H1 (cell line): ENCODE results near the gene HACD4. TPM values are rescaled to one million over a fixed set of nuclear protein-coding genes. Genes with fewer than 3 reads are reported as not detected.

ENCODE experiments used
- CTCF ChIA-PET: fragments of 300-600 bp; sonication (Branson Sonifier 250); formaldehyde crosslinking; loops from one replicate; lab custom pipeline; 2021; ENCODE audit not compliant: partially characterized antibody; lab: Charles Lee
- POLR2A ChIA-PET: fragments of 300-600 bp; sonication (Branson Sonifier 250); formaldehyde crosslinking; loops from one replicate; lab custom pipeline; 2021; ENCODE audit warnings: inconsistent platforms; ENCODE audit not compliant: partially characterized antibody; lab: Charles Lee
- DNase-seq, 2 experiments: peaks; one replicate each; pipeline versions ENCODE4 v3.0.0 to v3.0.0-alpha.2; 2010 to 2022; ENCODE audit warnings: low spot score in 2 of 2, low read depth in 1 of 2, mixed read lengths in 1 of 2
- FAIRE-seq: peaks from 2 replicates; lab custom pipeline; 2011; peaks lifted over from hg19 to GRCh38; lab: Jason Lieb, UNC
- H2AFZ ChIP-seq: 2 replicates; pipeline ENCODE4 v1.8.1; 2012; ENCODE audit warnings: low read length, inconsistent platforms
- H2AK5ac ChIP-seq: 2 replicates; pipeline ENCODE4 v1.6.1; 2013; ENCODE audit warnings: low read depth, low read length
- H2BK120ac ChIP-seq: replicated peaks from 2 replicates; pipeline ENCODE3; 2013; ENCODE audit warnings: low read depth, low read length, inconsistent platforms
- H2BK12ac ChIP-seq: 2 replicates; pipeline ENCODE4 v1.6.1; 2013; ENCODE audit warnings: low read depth, low read length
- H2BK15ac ChIP-seq: 2 replicates; pipeline ENCODE4 v1.6.1; 2013; ENCODE audit warnings: low read length
- H2BK20ac ChIP-seq: 2 replicates; pipeline ENCODE4 v1.6.1; 2013; ENCODE audit warnings: low read length
- H2BK5ac ChIP-seq: 2 replicates; pipeline ENCODE4 v1.6.1; 2013; ENCODE audit warnings: low read depth, low read length
- H3K14ac ChIP-seq: 2 replicates; pipeline ENCODE4 v1.6.1; 2013; ENCODE audit warnings: inconsistent platforms; ENCODE audit not compliant: insufficient read length
- H3K18ac ChIP-seq: 2 replicates; pipeline ENCODE4 v1.6.1; 2013; ENCODE audit warnings: low read length; ENCODE audit errors: extremely low read depth
- H3K23ac ChIP-seq: 2 replicates; pipeline ENCODE4 v1.6.1; 2013; ENCODE audit warnings: inconsistent platforms; ENCODE audit not compliant: insufficient read length
- H3K23me2 ChIP-seq: 2 replicates; pipeline ENCODE4 v1.6.1; 2013; ENCODE audit warnings: low read depth, low read length
- H3K27ac ChIP-seq: 2 replicates; pipeline ENCODE4 v1.6.1; 2011; ENCODE audit warnings: low read depth, low read length, inconsistent platforms
- H3K27me3 ChIP-seq, 4 experiments: replicated peaks in 1 of 4; 1 replicate in 1 of 4; 2 replicates in 3 of 4; pipeline versions ENCODE4 v1.6.1 to v1.8.1; 2011 to 2013; ENCODE audit warnings: low read length in 3 of 4, mild to moderate bottlenecking in 3 of 4, inconsistent platforms in 2 of 4, mixed read lengths in 2 of 4, moderate library complexity in 1 of 4; ENCODE audit not compliant: control insufficient read depth in 3 of 4, insufficient read depth in 3 of 4; ENCODE audit errors: extremely low read depth in 1 of 4
- H3K36me3 ChIP-seq, 4 experiments: 2 replicates each; pipeline versions ENCODE4 v1.6.1 to v1.8.1; 2011 to 2013; ENCODE audit warnings: mild to moderate bottlenecking in 4 of 4, low read length in 3 of 4, moderate library complexity in 2 of 4, control low read depth in 1 of 4, inconsistent platforms in 1 of 4; ENCODE audit not compliant: insufficient read depth in 4 of 4, control insufficient read depth in 2 of 4
- H3K4ac ChIP-seq: replicated peaks from 2 replicates; pipeline ENCODE3; 2013; ENCODE audit warnings: low read length, low read depth, mixed read lengths, inconsistent platforms; ENCODE audit not compliant: insufficient read length
- H3K4me1 ChIP-seq, 4 experiments: replicated peaks in 1 of 4; 1 replicate in 1 of 4; 2 replicates in 3 of 4; pipeline versions ENCODE4 v1.6.1 to v1.8.1; 2011 to 2013; ENCODE audit warnings: low read length in 3 of 4, inconsistent platforms in 2 of 4, mixed read lengths in 1 of 4; ENCODE audit not compliant: insufficient read depth in 4 of 4, control insufficient read depth in 3 of 4
- H3K4me2 ChIP-seq, 2 experiments: 2 replicates each; pipeline versions ENCODE4 v1.6.1 to v1.8.1; 2011 to 2013; ENCODE audit warnings: low read depth in 2 of 2, low read length in 2 of 2, control low read depth in 1 of 2, inconsistent platforms in 1 of 2, mild to moderate bottlenecking in 1 of 2; ENCODE audit not compliant: insufficient read depth in 1 of 2
- H3K4me3 ChIP-seq, 4 experiments: fragments of 200-600, 300-600 bp in 1 of 4; sonication (generic), shearing (Covaris generic), sonication (Bioruptor Twin) in 1 of 4; 2 replicates each; pipeline versions ENCODE4 v1.5.1 to v1.8.1; 2011 to 2016; ENCODE audit warnings: low read length in 4 of 4, low read depth in 3 of 4, control low read depth in 2 of 4, inconsistent platforms in 2 of 4, mild to moderate bottlenecking in 2 of 4, mixed read lengths in 1 of 4, moderate library complexity in 1 of 4; ENCODE audit not compliant: insufficient read depth in 2 of 4; ENCODE audit errors: extremely low read depth in 1 of 4
- H3K56ac ChIP-seq: replicated peaks from 2 replicates; pipeline ENCODE3; 2013; ENCODE audit warnings: low read depth, mild to moderate bottlenecking, mixed read lengths, low read length, inconsistent platforms; ENCODE audit not compliant: insufficient read length
- H3K79me1 ChIP-seq: 2 replicates; pipeline ENCODE4 v1.6.1; 2013; ENCODE audit warnings: low read depth, low read length, control low read depth
- H3K79me2 ChIP-seq, 2 experiments: 2 replicates each; pipeline versions ENCODE4 v1.6.1 to v1.8.1; 2012 to 2013; ENCODE audit warnings: low read length in 2 of 2, mild to moderate bottlenecking in 2 of 2, inconsistent platforms in 1 of 2; ENCODE audit not compliant: insufficient read depth in 2 of 2, control insufficient read depth in 1 of 2
- H3K9ac ChIP-seq, 4 experiments: replicated peaks in 1 of 4; 1 replicate in 1 of 4; 2 replicates in 3 of 4; pipeline versions ENCODE4 v1.6.1 to v1.8.1; 2011 to 2013; ENCODE audit warnings: low read depth in 3 of 4, low read length in 3 of 4, control low read depth in 2 of 4, mild to moderate bottlenecking in 2 of 4, moderate library complexity in 2 of 4, inconsistent platforms in 1 of 4; ENCODE audit errors: extremely low read depth in 1 of 4
- H3K9me3 ChIP-seq, 2 experiments: 2 replicates each; pipeline versions ENCODE4 v1.6.1 to v1.8.1; 2012 to 2013; ENCODE audit warnings: mild to moderate bottlenecking in 2 of 2, moderate library complexity in 2 of 2, control low read depth in 1 of 2, inconsistent platforms in 1 of 2, low read depth in 1 of 2, low read length in 1 of 2, mixed read lengths in 1 of 2; ENCODE audit not compliant: insufficient read depth in 2 of 2
- H4K20me1 ChIP-seq, 2 experiments: replicated peaks in 1 of 2; 2 replicates each; pipeline versions ENCODE3 to v1.8.1; 2011 to 2013; ENCODE audit warnings: inconsistent platforms in 2 of 2, low read length in 2 of 2, mild to moderate bottlenecking in 1 of 2; ENCODE audit not compliant: insufficient read depth in 2 of 2, control insufficient read depth in 1 of 2
- H4K5ac ChIP-seq: 2 replicates; pipeline ENCODE4 v1.6.1; 2013; ENCODE audit warnings: low read length, low read depth, mixed read lengths, inconsistent platforms; ENCODE audit not compliant: insufficient read length
- H4K8ac ChIP-seq: 2 replicates; pipeline ENCODE4 v1.8.0; 2013; ENCODE audit warnings: mild to moderate bottlenecking, moderate library complexity, low read length, inconsistent platforms; ENCODE audit not compliant: insufficient read depth; ENCODE audit errors: extremely low read depth
- H4K91ac ChIP-seq: replicated peaks from 2 replicates; pipeline ENCODE3; 2013; ENCODE audit warnings: low read length, mixed read lengths, inconsistent platforms; ENCODE audit not compliant: insufficient read length
- ASH2L ChIP-seq: fragments of 200-600, 300-600 bp; sonication (generic); IDR thresholded peaks from one replicate; pipeline ENCODE4 v1.7.1; 2017; ENCODE audit warnings: low read length
- BACH1 ChIP-seq: IDR thresholded peaks from 2 replicates; pipeline ENCODE4 v1.6.1; 2012; ENCODE audit warnings: low read length, improper control_type of control experiment
- BCL11A ChIP-seq, 2 experiments: IDR thresholded peaks; one replicate each; pipeline ENCODE4 v1.6.1; 2011; ENCODE audit warnings: low read depth in 2 of 2, low read length in 2 of 2, mild to moderate bottlenecking in 2 of 2
- CBX8 ChIP-seq: fragments of 300-800, 300-1000 bp; sonication (generic); IDR thresholded peaks from 2 replicates; pipeline ENCODE4 v1.7.1; 2016; ENCODE audit warnings: low read depth, low read length, borderline replicate concordance
- CTBP2 ChIP-seq: IDR thresholded peaks from 2 replicates; pipeline ENCODE4 v1.7.0; 2011; ENCODE audit warnings: borderline replicate concordance, mild to moderate bottlenecking, moderate library complexity, mixed read lengths, low read length; ENCODE audit not compliant: insufficient read depth, insufficient read length
- NRF1 ChIP-seq: IDR thresholded peaks from 2 replicates; pipeline ENCODE4 v1.6.1; 2011; ENCODE audit warnings: mild to moderate bottlenecking, low read depth, low read length, improper control_type of control experiment
- POLR2AphosphoS5 ChIP-seq: IDR thresholded peaks from 2 replicates; pipeline ENCODE4 v1.6.1; 2011; ENCODE audit warnings: low read depth, low read length
- RNF2 ChIP-seq: fragments of 200-900, 300-1000 bp; sonication (generic); IDR thresholded peaks from 2 replicates; pipeline ENCODE4 v1.7.1; 2016; ENCODE audit warnings: borderline replicate concordance, low read depth, mild to moderate bottlenecking, antibody characterized with exemption, low read length; ENCODE audit not compliant: poor library complexity, severe bottlenecking; ENCODE audit errors: missing control alignments
- RXRA ChIP-seq: IDR thresholded peaks from 2 replicates; pipeline ENCODE4 v1.6.1; 2011; ENCODE audit warnings: low read depth, mild to moderate bottlenecking, low read length, moderate library complexity; ENCODE audit not compliant: insufficient read depth
- SIX5 ChIP-seq: IDR thresholded peaks from 2 replicates; pipeline ENCODE4 v1.6.1; 2011; ENCODE audit warnings: mild to moderate bottlenecking, low read depth, low read length
- SUZ12 ChIP-seq: fragments of 200-600 bp; sonication (generic); IDR thresholded peaks from 2 replicates; pipeline ENCODE4 v1.6.1; 2012; ENCODE audit warnings: mild to moderate bottlenecking, inconsistent platforms, low read length, moderate library complexity, mixed read lengths
- YY1 ChIP-seq: IDR thresholded peaks from 2 replicates; pipeline ENCODE4 v1.6.1; 2011; ENCODE audit warnings: low read depth, mild to moderate bottlenecking, low read length
- WGBS, 2 experiments: shearing (Covaris generic) in 1 of 2; methylation state at CpG; one replicate each; pipeline versions ENCODE4 v1.1.6 to v1.1.7; 2013 to 2015; ENCODE audit warnings: low lambda C conversion rate in 2 of 2, mixed read lengths in 2 of 2, inconsistent platforms in 1 of 2, low coverage in 1 of 2, missing lambda C conversion rate in 1 of 2; ENCODE audit not compliant: insufficient replicate concordance in 2 of 2, insufficient coverage in 1 of 2, insufficient read length in 1 of 2; ENCODE audit errors: extremely low coverage in 1 of 2, missing lambda C conversion rate in 1 of 2; 5-methylcytosine and 5-hydroxymethylcytosine counted together
- polyA plus RNA-seq, 7 experiments: library from polyadenylated mRNA; depleted of rRNA in 3 of 7; stranded (reverse) in 5 of 7; unstranded in 2 of 7; fragments of >200 nt in 5 of 7; fragments of 200-250 nt in 2 of 7; gene quantifications; 1 replicate in 5 of 7; 2 replicates in 1 of 7; 4 replicates in 1 of 7; pipeline versions ENCODE4 v1.2.1 to v1.2.3, GENCODE V29; 2011 to 2013; ENCODE audit warnings: missing spikeins in 2 of 7, mixed read lengths in 2 of 7
- total RNA-seq: library from RNA; stranded (reverse); fragmentation: NEBNext Ultra II Directional; extraction: Animal tissue kit (Norgen Biotek cat#: 25700); gene quantifications from 2 replicates; pipeline ENCODE4 v1.2.1, GENCODE V29; 2021
- TF ChIP-seq, protein P1 (sequence below): IDR thresholded peaks from 2 replicates; pipeline ENCODE4 v1.6.1; 2012; ENCODE audit warnings: low read length, inconsistent platforms

The HACD4 gene
- total and polyA plus RNA-seq, 2 of the 8 experiments (the other 6 are each of a cell fraction or from before 2014, with no cell fraction given) = 0.65 to 0.86 TPM

DNA sequence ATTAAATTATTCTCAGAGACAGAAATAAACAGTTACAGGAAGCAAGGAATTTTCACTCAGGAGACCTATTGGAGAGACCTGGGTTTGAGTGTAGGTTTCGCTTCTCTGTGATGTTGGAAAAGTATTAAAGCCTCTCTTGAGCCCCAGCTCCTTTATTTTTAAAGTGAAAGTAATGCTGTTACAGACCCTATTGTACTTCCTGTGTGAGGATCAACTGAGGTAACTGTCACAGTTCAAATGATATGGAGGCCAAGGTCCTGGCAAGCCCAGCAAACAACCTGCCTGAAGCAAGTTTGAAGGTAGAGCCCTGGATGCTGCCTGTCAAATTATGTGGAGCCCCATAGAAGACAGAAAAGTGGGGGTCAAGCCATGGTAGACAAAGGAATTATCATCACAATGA lies 7.9 kb upstream of the HACD4 start:
- no peak overlapping the region for H2BK12ac ChIP-seq
- H3K79me2 ChIP-seq = no peaks in the 10 kb centered on the region
- no peak for DNase-seq
- no peaks in the 10 kb centered on the region for H3K23me2 ChIP-seq
- no peaks in the 10 kb centered on the region; a peak in 2 of 7 replicates for H3K27me3 ChIP-seq
- H2BK5ac ChIP-seq = no peak overlapping the region
- no peaks in the 10 kb centered on the region for H4K20me1 ChIP-seq
- no peak overlapping the region for H3K4me2 ChIP-seq
- H3K9me3 ChIP-seq = no peaks in the 10 kb centered on the region
- H3K23ac ChIP-seq = no peak overlapping the region
- H3K9ac ChIP-seq = no peak overlapping the region
- POLR2A ChIA-PET = no interaction called here
- H4K91ac ChIP-seq = no peak overlapping the region
- no peak overlapping the region for H4K8ac ChIP-seq
- TF ChIP-seq POLR2AphosphoS5 = no peak
- no peak for TF ChIP-seq BCL11A (IDR thresholded peaks at IDR 0.05; ENCODE audit: low read depth in 2 of 2, low read length in 2 of 2)
- TF ChIP-seq ASH2L = no peak
- no peak for TF ChIP-seq RNF2
- no peak for TF ChIP-seq BACH1
- no peak for TF ChIP-seq YY1
- no peak for TF ChIP-seq CBX8
- TF ChIP-seq SUZ12 = no peak
- TF ChIP-seq, protein P1, sequence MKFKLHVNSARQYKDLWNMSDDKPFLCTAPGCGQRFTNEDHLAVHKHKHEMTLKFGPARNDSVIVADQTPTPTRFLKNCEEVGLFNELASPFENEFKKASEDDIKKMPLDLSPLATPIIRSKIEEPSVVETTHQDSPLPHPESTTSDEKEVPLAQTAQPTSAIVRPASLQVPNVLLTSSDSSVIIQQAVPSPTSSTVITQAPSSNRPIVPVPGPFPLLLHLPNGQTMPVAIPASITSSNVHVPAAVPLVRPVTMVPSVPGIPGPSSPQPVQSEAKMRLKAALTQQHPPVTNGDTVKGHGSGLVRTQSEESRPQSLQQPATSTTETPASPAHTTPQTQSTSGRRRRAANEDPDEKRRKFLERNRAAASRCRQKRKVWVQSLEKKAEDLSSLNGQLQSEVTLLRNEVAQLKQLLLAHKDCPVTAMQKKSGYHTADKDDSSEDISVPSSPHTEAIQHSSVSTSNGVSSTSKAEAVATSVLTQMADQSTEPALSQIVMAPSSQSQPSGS = no peak
- TF ChIP-seq NRF1 = no peak
- no peak for TF ChIP-seq SIX5
- TF ChIP-seq RXRA = no peak
- TF ChIP-seq CTBP2 = no peak
- H3K18ac ChIP-seq = no peak overlapping the region
- no peak overlapping the region for H2AFZ ChIP-seq
- H3K4me1 ChIP-seq = peaks cover 0 to 2% (median 0%) of the 10 kb centered on the region in 4 experiments; a peak in 1 of 7 replicates
- H3K14ac ChIP-seq = no peak overlapping the region
- no peaks in the 10 kb centered on the region for H3K79me1 ChIP-seq
- no peak overlapping the region for H2AK5ac ChIP-seq
- no peak overlapping the region for H4K5ac ChIP-seq
- CTCF ChIA-PET = interaction anchor here (1.5 kb wide), 1 partner anchor 1522 kb away, joined by 3 read pairs; no protein-coding TSS in a partner anchor
- no peak overlapping the region for H3K27ac ChIP-seq
- H3K4ac ChIP-seq = peak overlapping the region; percentile 75
- no peak overlapping the region for H2BK120ac ChIP-seq
- no peak overlapping the region for H3K56ac ChIP-seq
- no peak for FAIRE-seq
- H3K36me3 ChIP-seq = no peaks in the 10 kb centered on the region
- 73% methylated on average over 1 of the region's 1 CpG; no CpG with 5 or more reads in 1 of the 2 experiments for WGBS, 2 experiments
- no peak overlapping the region for H3K4me3 ChIP-seq
- no peak overlapping the region for H2BK15ac ChIP-seq
- no peak overlapping the region for H2BK20ac ChIP-seq
